Embryonic facial prominence (tissue), 1 donor: ENCODE data around the gene PRKG1.
A peak's percentile ranks its signal among the peaks of the same experiment; 100 is the strongest.
"Not testable (repeated sequence)": the region's sequence is repeated elsewhere in the genome, so short reads cannot be mapped to it uniquely, and the experiment has no call there.

Experiments used
- DNase-seq: peaks from one replicate; pipeline ENCODE4 v3.0.0-alpha.2; 2016; ENCODE audit errors: extremely low spot score

PRKG1 gene

DNA sequence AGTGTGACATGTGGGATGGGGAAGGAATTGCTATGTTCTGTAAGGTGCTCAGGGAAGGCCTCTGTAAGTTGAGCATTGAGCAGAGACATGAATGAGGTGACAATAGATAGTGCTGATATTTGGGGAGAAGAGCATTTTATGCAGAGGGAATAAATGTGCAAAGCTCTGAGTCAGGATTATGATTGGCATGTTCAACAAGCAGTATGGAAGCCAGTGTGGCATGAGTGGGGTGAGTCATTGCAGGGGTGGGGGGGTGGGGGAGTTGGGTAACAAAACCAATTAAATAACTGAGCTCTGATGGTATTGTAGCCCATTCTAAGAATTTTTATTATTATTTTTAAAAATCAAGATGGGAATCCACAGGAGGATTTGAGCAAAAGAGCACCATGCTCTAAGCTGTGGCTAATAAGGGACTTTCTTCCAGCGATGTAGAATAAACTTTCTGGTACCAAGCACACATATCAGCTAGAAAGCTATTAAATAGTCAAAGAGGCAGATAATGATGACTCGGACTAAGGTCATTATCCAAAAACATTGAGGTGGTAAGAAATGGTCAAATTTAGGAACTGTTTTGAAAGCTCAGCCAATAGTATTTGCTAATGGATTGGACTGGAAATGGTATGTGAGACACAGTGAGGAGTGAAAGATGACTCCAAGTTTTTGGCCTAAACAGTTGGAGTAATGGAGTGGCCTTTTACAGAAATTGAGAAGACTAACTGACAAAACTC, 96.4 kb downstream of the PRKG1 start:
- no peak for DNase-seq

- DNase-seq: no peak
These were observed 97.7 kb downstream of the PRKG1 start for GRCh38 chr10:51171946-51172345.

DNA sequence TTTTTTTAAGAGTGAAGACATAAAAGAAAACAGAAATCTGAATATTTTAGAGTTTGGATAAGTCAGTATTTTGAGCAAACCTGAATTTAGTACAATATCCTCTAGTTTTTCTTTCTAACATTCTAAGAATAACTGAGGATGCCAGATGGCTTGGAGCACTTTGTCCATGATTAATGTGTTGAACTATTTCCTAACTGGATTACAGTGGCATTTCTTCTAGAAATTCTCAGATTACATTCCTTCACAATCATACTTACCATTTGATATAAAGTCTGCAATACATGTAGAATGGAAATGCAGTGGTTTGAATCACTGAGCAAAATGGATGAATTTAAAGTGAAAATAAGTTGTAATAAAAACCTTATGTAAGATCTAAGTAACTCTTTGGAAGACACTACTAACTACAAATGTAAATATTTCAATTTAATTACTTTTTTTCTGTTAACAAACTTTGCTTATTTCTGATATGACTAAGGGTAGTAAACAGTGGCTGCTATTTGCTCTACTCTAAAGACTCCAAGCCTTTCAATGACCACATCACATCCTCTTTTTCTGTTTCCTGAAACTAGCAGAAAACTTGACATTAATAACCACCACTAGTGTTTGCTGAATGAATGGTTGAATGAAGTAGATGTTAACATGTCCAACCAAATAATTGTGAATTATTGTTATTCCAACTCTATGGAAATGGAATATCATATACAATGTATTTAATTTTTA, 102.8 kb downstream of the PRKG1 start:
- no peak for DNase-seq

DNA sequence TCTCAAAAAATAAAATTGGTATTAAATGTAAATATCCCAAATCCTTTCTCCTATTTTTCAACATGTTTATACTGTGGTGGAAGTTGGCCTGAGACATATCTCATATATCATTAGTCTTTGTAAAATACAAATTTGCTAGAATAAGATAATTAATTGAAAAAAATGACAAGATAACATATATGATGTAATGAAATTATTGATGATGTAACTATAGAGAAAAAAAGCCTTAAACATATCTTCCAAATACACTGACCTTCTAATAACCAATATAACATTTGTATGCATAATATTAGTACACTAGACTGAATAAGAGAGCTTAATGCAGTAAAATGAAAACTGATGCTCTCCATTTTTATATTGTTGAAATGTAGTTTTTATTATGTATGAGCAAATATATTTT, 104.3 kb downstream of the PRKG1 start:
- no peak for DNase-seq

DNA sequence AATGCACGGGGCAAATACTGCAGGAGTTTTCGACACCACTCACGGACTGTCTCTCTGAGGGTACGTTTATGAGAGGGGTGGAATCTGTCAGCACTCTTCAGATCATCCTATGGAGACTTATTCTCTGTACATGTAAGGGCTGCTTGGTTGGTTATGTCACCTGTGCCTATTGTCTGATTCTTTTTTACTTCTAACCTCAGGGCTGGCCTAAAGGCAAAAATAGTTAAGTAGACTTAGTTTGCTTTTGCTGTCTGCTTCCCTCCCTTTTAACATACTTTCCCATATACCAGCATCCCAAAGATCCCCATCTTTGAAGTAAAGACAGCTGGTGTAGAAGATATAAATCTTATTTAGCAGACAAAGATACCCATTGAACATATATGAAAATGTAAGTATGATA, 105.9 kb downstream of the PRKG1 start:
- DNase-seq: no peak

GRCh38 chr10:51183783-51184182, 109.5 kb downstream of the PRKG1 start:
- DNase-seq: no peak

- DNase-seq: no peak
These were observed 112.1 kb downstream of the PRKG1 start for GRCh38 chr10:51186361-51186760.

DNA sequence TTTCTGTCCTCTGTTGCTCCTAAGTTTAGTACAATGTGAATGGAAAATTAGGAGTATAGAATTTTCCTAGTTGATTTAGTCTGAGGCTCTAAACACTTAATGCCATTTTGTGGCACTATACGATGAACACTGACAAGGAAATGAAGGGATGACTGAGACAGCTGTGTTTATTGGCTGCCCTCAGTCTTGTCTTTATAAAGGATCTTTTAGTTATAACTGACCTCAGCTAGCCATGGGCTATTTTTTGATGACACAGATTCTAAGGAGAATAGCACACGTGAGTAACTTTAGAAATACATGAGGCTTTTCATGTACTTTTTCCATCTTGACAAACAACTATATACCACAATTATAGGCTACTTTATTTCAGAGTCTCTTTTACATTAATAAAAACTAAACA, 113.7 kb downstream of the PRKG1 start:
- DNase-seq: no peak

- no peak for DNase-seq
These were observed 114.6 kb downstream of the PRKG1 start for GRCh38 chr10:51188866-51189265.

DNA sequence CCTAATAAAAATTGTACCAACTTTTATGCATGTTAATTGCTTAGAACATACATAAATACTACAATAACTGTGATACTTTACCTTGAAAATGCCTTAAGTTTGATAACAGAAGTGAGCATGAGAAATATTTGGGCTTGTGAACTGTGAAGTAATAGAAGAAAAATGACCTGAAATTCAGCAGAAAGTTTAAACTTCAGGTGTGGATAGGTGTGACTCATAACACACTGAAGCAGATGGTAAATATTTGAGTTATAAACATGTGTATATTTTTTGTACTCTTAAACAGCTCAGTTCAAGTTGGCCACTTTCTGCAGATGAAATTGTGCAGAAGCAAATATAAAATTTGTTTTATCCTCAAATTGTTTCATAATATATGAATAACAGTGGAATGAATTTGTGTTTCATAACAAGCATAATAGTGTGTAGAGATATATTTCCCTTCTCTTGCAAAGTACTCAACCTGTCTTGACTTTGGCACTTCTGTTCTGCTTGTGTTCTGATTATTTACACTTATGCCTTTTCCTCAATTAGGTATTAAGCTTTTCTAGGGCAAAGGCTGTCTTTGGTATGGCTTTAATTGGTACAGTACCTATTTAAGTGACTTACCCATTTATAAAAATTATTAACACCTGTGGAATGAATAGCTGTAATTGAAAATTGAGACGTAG, 122.4 kb downstream of the PRKG1 start:
- no peak for DNase-seq

- DNase-seq: no peak
These were observed 123.9 kb downstream of the PRKG1 start for GRCh38 chr10:51198170-51198569.

- no peak for DNase-seq
These were observed 127.7 kb downstream of the PRKG1 start for GRCh38 chr10:51201947-51202346.

- DNase-seq: no peak
These were observed 129.1 kb downstream of the PRKG1 start for GRCh38 chr10:51203359-51203758.

- peak; percentile 64 for DNase-seq
These were observed 129.8 kb downstream of the PRKG1 start for GRCh38 chr10:51204066-51204465.

GRCh38 chr10:51204701-51205100, 130.4 kb downstream of the PRKG1 start:
- no peak for DNase-seq

DNA sequence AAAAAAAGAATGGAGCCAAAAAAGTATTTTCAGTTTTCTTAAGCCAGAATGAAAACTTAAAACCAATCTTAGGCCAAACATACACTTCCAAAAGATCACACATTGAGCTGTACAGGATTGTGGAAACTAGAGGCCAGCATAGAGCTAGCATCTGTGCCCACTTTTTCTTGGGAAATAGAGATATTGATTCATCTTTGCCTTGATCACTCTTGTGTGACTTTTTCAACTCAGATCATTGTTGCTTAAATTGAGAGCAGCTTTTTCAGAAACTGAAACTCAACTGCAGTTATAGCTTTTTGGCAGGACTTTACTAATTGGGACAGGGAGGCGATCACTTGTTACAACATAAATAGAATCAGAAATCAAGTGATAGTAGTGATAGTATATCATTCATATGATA, 132.2 kb downstream of the PRKG1 start:
- DNase-seq: no peak

- DNase-seq: not testable (repeated sequence)
These were observed 138.7 kb downstream of the PRKG1 start for GRCh38 chr10:51212937-51213336.

- no peak for DNase-seq
These were observed 140.2 kb downstream of the PRKG1 start for GRCh38 chr10:51214207-51215196.

DNA sequence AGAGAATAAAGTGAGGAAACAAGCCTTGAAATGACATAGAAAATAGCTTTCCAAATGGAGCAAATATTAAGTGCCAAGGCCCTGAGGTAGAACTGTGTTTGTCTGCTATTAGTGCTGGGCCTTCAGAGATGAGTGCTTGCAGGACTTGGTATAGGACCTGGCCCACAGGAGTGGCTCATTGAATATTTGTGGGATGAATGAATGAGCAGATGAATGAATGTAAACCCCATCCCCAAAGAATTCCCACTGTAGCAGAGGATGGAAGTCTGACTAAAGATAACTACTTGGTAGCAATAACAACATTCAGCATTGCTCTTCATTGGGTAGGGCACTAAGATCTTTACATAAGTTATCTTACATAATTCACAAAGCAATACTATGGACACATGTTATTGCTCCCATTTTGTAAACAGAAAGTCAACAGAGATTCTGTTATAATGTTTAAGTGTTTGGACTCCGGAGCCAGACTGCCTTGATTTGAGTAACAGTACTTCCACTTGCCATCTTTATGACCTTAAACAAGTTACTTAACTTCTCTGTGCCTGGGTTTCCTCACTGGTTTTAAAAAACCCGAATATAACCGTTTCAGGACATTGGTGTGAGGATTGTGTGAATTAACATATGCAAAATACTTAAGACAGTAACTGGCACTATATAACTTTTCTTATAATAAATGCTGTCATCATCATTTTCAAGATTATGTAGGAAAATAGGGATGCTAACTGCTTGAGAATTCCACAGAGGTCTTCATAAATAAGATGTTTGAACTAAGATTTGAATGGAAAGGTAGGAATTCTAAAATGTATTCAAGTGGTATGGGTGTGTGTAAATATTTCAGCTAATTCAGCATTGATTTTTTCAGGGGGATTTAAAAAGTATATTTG, 141.9 kb downstream of the PRKG1 start:
- no peak for DNase-seq

DNA sequence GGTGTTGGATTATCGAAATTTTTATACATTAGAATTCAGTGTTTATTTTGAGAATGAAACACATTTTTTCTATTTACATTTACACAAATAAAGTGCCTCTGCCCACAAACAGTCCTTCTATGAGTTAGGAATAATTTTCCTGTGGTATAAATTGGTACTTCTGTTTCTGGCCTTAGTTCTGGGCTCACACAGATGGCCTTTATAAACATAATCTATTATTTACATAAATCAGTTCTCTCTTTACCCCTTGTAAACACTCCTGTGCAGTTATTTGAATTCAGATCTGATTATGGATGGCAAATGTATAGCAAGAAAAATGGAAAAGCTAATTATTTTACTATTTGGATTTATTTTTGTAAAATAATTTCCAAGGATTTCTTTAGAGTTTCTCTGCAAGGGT, 143.2 kb downstream of the PRKG1 start:
- DNase-seq: no peak
